ENCODE measurements around the gene CCDC117. TPM values are rescaled to one million over a fixed set of nuclear protein-coding genes. Genes with fewer than 3 reads are reported as not detected.
"Not testable (repeated sequence)": the region's sequence is repeated elsewhere in the genome, so short reads cannot be mapped to it uniquely, and the experiment has no call there.

The CCDC117 gene
- total RNA-seq, 1 donor from 2014 or later: 36.2 TPM

DNA sequence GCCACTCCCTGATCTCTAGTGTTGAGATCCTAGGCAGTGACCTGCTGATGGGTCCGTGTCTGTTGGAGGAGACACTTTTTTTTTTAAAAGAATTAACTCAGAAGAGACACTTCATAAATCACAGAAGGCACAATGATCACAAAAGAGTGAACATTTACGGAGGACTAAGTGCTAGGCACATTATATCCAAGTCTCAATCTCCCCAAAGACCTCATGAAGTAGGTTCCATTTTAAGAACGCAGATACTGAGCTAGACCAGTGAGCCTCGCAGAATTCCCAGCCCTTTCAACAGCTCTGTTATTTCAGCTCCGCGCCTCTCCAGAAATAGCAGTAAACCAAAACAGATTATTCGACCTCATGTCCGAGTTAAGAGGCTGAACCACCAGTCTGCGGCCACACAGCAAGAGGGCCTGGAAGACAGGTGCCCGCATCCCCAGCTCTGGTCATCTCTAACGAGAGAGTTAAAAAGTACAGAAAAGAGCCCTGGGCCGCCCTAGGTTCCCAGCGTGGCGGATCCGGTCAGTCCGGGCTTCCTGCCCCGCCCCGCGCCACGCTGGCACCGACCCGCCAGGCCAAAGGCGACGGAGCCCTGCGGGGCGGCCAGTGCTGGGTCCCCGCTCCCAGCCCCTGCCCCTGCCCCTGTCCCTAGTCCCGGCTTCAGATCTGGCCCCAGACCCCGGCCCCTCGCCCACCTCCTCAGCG, 27.3 kb downstream of the CCDC117 start:
- intact Hi-C loops (cut with micrococcal nuclease): loop anchor here (1.0 to 5.0 kb wide), 5 partner anchors 13 to 83 kb away; partner anchors contain the start of genes CCDC117, HSCB and ZNRF3

- intact Hi-C loops (cut with micrococcal nuclease): loop anchor here (2.0 to 5.0 kb wide), 2 partner anchors 58 to 82 kb away; partner anchors contain the start of genes HSCB and ZNRF3
These were observed 28.0 kb downstream of the CCDC117 start, which contains the start of gene XBP1 for GRCh38 chr22:28800308-28801041. TSS of gene XBP1 (minus strand) at chr22:28800569.

DNA sequence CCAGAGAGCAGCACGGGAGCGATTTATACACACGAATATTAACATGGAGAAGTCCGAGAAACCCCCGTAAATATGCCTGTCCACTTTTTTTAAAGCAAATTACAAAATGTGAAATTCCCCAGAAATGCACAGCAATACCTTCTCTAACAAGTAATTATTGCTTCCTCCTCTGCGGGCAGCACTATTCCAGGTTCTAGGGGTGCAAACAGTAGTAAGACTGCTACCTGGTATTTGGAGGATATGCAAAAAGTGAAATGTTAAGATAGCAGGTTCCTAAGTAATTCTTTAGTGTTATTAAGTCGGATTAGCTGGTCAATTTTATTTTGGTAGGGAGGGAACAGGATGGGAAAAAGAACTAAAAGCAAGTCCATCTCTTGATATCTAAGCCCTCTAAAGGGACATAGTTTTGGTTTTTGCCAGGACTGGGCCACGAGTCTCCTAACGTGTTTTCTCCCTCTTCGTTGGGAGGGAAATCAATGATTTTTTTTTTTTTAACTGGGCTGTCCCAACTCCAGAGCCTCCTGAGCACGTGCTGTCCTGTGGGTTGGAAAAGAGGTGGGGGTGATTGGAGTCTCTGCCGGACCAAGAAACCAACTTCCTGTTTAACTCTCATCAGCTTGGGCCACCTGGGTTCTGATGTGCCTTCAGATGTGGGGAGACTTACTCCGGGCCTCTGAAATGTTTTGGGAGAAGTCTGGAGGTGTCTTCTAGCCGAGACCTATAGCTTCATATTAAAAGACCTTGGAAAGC, 29.5 kb downstream of the CCDC117 start:
- intact Hi-C loops (cut with micrococcal nuclease): loop anchor here (1.0 to 5.0 kb wide), 3 partner anchors 9 to 80 kb away; partner anchors contain the start of genes HSCB and ZNRF3

DNA sequence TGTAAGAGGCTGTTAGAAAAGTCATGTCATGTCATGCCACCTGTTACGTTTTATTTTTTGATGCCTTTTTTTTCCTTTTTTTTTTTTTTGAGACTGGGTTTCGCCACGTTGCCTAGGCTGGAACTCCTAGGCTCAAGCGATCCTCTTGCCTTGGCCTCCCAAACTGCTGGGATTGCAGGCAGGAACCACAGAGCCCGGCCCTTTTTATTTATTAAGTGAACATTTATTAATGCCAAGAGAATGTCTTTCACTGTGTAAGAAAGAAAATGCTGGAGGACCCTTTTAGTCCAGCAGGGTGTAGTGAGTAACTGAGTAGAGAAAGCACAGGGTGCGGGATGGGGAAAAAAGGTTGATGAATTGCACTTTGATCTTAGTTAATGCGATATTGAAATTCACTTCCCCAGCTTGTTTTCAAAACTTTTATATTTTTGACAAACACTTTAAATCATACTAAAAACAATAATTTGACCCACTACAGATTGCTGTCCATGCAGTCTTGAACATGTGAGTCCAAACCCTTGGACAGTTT, 30.2 kb downstream of the CCDC117 start:
- intact Hi-C loops (cut with micrococcal nuclease): loop anchor here (1.0 to 5.0 kb wide), 2 partner anchors 9 to 80 kb away; partner anchors contain the start of gene ZNRF3

GRCh38 chr22:28805426-28805825, 32.9 kb downstream of the CCDC117 start:
- intact Hi-C loops (cut with micrococcal nuclease): not testable (repeated sequence)

- intact Hi-C loops (cut with micrococcal nuclease): no loop called here
These were observed 36.3 kb downstream of the CCDC117 start for GRCh38 chr22:28808716-28809355.

DNA sequence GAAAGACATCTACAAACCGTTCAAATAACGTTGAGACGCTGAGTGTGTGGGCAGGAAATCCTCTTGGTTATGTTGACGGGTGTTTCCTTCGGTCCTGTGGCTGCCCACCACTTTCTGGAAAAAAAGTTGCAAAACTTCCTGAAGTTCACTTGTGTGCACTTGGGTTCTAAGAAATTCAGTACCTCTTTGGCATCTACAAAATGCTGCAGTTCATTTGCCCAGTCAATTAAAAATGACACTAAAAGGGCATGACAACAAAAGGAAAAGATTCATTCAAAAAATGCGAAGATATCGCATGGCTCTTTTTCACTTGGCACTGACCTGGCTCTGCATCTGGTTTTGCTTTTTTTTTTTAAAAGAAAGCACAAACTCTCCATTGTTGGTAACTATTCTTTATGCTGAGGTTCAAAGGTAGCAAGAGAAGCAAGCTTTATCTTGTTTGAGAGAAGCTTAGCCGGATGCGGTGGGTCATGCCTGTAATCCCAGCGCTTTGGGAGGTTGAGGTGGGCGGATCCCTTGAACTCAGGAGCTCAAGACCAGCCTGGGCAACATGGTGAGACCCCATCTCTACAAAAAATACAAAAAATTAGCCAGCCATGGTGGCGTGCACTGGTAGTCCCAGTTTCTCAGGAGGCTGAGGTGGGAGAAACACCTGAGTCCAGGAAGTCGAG, 38.5 kb downstream of the CCDC117 start:
- intact Hi-C loops (cut with micrococcal nuclease): loop anchor here (1.0 to 5.0 kb wide), 5 partner anchors 9 to 69 kb away; partner anchors contain the start of genes CCDC117, CHEK2 and HSCB

- intact Hi-C loops (cut with micrococcal nuclease): loop anchor here (2.0 to 5.0 kb wide), 3 partner anchors 14 to 70 kb away; partner anchors contain the start of genes CCDC117, CHEK2 and HSCB
These were observed 40.0 kb downstream of the CCDC117 start for GRCh38 chr22:28812516-28812915.

DNA sequence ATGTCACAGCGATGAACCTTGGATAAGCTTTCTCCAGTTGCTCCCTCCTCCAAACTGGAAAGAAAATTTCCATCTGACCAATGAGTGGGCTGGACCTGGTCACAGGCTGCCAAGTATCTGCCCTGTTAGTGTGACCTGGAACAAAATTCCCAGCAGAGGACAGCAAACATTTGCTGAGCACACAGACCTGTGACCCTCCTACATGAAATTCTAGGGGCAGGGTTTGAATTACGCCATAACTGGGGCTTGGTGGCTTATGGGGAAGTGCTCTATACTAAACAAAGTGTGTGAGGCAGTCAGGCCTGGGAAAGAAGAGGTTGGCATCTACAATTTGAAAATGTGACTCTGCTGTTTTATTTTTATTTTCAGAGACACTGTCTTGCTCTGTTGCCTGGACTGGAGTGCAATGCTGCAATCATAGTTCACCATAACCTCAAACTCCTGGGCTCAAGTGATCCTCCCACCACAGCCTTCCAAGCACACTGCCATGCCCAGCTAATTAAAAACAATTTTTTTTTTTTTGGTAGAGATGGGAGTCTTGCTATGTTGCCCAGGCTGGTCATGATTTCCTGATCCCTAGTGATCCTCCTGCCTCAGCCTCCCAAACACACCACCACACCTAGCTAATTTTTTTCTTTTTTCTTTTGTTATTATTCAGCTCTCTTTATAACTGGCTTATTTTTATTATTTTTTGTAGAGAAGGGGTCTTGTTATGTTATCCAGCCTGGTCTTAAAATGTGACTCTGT, 41.5 kb downstream of the CCDC117 start:
- intact Hi-C loops (cut with micrococcal nuclease): loop anchor here (2.0 to 5.0 kb wide), 3 partner anchors 15 to 72 kb away; partner anchors contain the start of genes CCDC117, CHEK2 and HSCB

DNA sequence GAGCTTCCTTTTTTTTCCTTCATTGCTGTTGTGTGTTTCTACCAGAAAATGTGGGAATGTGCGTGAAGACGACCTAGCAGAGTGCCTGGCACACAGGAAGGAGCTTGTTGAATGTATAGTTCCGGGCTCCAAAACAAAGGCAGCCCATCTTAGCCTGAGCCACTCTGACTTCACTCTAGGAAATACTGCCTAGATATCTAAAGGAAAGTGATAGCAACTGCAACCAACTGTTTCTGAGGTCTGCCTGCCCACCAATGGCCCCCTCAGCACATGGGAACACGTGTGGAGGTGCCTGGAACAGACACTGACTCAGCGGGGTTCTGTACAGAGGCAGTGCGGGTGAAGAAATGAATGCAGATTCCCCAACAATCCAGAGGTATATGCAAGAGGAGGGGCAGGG, 42.6 kb downstream of the CCDC117 start:
- intact Hi-C loops (cut with micrococcal nuclease): no loop called here

DNA sequence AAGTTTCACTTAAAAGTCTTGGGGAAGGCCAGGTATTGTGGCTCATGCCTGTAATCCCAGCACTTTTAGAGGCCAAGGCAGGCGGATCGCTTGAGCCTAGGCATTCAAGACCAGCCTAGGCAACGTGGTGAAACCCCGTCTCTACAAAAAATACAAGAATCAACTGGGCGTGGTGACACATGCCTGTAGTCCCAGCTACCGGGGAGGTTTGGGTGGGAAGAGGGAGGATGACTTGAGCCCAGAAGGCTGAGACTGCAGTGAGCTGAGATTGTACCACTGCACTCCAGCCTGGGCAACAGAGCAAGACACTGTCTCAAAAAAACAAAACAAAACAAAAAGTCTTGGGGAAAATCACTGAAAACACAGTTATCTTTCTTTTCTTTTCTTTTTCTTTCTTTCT, 43.2 kb downstream of the CCDC117 start:
- intact Hi-C loops (cut with micrococcal nuclease): no loop called here

DNA sequence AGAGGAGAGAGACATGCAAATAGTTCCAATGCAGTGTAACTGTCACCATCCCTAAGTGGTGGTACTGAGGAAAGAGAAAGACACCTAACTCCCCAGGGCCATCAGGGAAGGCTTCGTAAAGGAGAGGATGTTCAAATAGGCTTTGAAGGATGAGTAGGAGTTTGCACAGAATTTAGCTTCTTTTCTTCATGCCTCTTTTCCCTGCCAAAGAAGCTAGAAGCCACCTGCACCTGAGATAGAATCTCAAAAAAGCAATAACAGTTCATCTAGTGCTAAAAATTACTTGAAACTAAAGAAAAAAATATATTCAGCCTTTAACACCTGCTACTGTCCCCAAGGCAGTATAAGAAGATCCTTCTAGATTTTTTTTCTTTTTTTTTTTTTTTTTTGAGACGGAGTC, 44.6 kb downstream of the CCDC117 start:
- intact Hi-C loops (cut with micrococcal nuclease): no loop called here

DNA sequence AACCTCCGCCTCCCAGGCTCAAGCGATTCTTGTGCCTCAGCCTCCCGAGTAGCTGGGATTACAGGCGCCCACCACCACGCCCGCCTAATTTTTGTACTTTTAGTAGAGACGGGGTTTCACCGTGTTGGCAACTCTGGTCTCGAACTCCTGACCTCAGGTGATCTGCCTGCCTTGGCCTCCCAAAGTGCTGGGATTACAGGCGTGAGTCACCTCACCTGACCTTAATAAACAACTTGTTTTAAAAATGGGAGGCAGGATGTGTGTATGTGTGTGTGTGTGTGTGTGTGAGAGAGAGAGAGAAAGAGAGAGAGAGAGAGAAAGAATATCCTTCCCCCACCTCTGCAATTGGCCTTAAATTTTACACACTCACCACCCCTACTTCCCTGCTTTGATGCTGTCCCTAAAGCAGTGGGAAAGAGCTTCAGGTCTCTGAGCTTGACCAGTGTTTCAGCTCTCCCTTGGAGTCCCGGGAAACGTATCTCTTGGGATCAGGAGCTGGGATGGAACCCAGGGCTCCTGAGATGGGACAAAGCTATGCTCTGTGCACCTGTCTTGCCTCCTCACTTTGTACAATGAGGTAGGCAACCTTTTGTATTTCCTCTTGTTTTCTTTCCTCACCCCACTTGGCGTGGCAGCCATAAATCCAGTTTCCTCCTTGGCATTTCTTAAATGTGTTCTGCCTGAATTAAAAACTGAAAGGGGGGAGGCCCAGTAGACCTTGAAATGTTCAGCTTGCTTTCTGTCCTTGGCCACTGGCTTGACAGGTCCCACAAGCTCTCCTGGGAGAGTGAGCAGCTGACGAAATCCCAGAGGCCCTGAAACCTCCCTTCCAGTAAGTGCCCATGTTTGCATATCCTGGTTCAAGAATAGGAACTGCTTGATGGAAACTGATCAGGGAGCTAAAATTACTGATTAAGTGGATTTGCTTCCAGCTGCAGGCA, 45.7 kb downstream of the CCDC117 start:
- intact Hi-C loops (cut with micrococcal nuclease): no loop called here

DNA sequence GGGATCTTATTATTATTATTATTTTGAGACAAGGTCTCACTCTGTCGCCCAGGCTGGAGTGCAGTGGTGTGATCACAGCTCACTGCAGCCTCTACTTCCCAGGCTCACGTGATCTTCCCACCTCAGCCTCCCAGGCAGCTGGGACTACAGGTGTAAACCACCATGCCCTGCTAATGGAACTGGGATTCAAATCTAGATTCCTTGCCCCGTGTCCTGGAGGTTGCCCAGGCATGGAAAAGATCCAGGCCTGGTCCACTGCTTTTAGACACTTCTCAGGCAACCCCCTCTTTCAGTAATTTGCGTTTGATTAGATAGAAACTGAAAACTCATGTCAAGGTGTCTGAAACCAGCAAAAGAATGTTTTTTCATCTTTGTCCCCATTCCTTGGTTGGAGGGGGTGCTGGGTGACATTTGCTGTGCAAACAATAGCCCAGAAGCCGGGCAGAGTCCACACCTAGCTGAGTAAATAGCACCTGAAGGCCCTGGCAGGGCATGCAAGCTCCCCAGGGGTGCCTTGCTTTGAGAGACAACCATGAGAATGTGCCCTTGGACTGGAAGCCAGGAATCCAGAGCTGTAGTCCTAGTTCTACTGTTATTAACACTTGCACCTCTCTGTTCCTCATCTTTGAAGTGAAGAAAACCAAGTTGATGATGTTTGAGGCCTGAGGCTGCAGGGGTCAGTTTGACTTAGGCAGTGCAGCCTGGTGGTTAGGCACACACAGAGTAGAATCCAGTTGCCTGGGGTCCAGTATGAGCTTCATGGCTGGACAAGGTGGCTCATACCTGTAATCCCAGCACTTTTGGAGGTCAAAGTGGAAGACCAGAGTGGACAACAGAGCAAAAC, 47.0 kb downstream of the CCDC117 start:
- intact Hi-C loops (cut with micrococcal nuclease): loop anchor here (10.0 kb wide), 1 partner anchor 145 kb away; the partner anchor contains the start of gene TTC28

DNA sequence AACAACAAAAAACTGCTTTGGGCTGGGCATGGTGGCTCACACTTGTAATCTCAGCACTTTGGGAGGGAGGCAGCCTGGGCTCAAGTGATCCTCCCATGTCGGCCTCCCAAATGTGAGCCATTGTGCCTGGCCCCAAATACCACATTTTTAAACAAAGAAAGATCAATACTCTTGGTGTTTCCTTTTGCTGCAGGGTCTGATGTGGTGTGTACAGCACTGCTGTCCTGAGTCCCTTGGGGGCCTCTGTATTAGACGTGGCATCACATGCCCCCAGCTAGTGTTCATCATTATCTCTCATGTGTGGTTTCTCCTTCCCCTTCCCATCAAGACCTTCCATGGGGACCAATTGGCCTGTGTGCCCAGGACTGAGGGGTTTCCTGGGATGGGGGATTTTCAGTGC, 48.4 kb downstream of the CCDC117 start:
- intact Hi-C loops (cut with micrococcal nuclease): loop anchor here (10.0 kb wide), 1 partner anchor 146 kb away; the partner anchor contains the start of gene TTC28

- intact Hi-C loops (cut with micrococcal nuclease): loop anchor here (10.0 kb wide), 1 partner anchor 147 kb away; the partner anchor contains the start of gene TTC28
These were observed 49.0 kb downstream of the CCDC117 start for GRCh38 chr22:28821452-28821851.
